GM21360 (cell line): ENCODE measurements around the gene DEFB121.
"Not testable (repeated sequence)": the region's sequence is repeated elsewhere in the genome, so short reads cannot be mapped to it uniquely, and the experiment has no call there.

Source experiments
- ATAC-seq: cut with Tn5 transposase; IDR thresholded peaks from one replicate; pipeline ENCODE4 v1.9.1; 2021; ENCODE audit warnings: mild to moderate bottlenecking, moderate library complexity; ENCODE audit not compliant: unreplicated experiment

DEFB121 gene, protein sequence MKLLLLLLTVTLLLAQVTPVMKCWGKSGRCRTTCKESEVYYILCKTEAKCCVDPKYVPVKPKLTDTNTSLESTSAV

DNA sequence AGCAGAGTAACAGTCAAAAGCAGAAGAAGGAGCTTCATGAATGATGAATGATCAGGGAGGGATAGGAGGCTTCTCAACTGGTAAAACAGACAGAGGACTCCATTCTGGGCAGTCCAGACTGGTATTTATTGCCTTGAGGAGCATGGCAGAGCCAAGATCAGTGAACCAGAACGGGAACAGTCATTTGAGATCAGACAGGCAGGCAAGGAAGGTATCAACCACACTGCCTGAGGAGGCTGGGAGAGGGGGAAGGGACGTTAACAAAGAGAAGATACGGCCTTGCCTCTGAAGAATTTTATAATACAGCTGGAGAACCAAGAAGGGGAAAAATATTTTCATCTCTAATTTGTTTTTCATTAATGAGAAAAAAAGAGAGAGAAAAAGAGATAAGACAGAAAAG lies at the start of gene DEFB121:
Gene DEFB121 (minus strand): TSS at position 101 of the 400 bp plus-strand sequence. CDS start 63 bp downstream, at position 38.
- no peak for ATAC-seq

DNA sequence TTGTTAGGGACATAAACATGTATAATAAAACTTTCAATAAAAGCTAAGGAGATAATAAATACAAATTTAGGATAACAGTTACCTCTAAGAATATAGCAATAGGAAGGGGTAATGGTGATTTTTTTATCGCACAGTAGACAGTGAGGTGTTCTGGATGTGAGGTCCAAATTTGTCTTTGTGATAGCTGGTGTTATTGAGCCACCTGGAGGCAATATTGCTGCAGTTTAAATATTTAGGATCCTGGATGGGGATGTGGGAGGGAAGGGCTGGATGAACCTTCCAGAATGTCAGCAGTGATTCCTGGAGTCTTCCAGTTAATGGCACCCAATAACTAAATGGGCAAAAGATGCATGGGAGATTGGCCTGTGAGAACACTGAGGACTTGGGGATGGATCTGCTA lies 48.3 kb upstream of the DEFB121 start:
- no peak for ATAC-seq

DNA sequence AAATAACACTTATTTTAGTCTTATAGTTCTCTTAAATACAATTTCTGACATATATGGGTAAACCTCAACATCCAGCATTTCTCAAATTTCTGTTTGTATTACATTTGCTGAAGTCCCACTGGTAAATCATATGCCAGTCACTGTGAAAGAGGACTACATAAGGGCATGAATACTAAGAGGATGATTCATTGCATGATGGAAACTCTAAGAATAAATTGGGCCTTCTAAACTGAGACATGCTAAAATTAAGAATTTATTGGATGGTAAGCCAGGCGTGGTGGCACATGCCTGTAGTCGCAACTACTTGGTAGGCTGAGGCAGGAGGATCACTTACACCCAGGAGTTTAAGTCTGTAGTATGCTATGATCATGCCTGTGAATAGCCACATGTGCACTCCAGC lies 46.6 kb upstream of the DEFB121 start:
- no peak for ATAC-seq

DNA sequence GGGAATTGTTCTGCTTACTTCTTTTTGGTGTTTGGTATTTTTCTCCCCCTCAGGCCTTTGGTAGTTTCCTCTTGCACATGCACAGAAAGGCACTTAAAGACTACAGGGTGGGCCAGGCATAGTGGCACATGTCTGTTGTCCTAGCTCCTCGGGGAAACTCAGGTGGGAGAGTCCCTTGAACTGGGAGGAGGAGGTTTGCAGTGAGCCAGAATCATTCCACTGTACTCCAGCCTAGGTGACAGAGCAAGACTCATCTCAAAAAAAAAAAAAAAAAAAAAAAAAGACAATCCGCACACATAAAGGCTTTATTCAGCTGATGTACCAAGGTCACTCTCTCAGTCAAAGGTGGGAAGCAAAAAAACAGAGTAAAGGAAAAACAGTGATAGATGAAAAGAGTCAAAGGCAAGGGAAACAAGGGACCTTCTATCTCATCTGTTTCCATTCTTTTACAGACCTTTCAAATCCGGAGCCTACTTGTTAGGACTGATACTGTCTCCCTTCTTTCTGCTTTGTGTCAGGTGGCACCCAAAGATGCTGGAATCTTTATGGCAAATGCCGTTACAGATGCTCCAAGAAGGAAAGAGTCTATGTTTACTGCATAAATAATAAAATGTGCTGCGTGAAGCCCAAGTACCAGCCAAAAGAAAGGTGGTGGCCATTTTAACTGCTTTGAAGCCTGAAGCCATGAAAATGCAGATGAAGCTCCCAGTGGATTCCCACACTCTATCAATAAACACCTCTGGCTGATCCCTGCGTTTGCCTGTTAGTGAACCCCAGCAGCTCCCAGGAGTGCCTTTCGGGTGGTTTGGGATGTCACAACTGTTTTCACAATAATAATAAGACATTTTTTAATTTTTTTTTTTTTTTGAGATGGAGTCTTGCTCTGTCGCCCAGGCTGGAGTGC lies 43.7 kb upstream of the DEFB121 start:
- ATAC-seq = no peak

DNA sequence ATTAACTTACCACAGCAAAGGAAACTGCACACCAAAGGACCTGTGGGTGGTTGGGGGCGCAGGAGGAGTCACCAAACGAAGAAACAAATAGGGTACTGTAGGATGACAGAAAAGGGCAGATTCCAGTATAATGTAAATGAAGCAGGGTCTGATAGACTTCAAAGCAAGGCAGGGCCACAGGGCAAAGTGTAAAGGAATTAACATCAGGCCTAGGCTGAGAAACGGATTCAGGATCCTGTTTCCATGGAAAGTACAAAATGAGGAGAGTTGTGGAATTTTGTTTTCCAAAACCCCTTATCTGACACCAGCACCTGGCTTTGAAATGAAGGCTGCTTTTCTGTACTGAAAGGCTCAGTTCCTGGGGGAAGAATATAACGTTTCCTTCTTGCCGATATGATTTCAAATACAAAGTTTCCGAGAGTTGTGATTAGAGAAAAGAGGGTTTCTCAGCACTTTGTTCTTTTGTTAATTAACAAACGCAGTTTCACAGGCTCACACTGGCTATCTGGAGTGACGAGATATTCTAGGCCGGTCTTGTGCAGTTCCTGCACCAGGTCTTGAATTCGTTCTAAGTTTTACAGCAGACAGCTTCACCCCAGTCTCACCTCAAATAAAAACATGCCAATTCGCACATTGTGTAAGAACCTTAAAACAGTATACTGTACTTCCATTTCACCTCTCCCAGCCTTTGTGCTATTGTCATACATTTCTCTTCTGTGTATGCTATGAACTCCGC lies 40.2 kb upstream of the DEFB121 start:
- ATAC-seq = no peak

DNA sequence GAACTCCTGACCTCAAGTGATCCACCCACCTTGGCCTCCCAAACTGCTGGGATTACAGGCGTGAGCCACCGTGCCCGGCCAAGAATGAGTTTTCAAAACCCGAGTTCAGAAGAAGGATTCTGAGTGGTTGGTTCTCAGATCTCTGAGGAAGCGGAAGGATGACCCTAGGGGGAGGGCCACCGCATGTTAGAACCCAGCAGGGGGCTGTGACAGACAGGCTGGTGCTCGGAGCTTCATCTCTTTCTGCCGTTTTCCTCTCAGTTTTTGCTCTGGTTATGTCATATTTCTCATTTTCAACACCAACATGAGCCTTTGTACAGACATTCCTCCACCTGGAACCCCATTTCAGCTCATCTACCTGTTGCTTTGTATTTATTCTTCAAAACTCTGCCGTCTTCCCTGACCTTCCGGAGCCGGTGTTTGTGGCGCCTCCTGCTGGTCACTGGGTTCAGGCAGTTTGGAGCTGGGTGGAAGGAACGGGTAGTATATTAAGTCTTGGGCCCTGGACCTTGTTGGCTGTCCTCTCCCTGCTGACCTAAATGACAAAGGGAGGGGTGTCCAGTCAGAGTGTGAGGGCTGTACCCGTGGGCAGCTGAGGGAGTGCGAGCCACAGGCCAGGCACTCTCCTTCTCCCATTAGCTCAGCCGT lies 34.1 kb upstream of the DEFB121 start, which contains the start of gene DEFB123:
Gene DEFB123 (plus strand): TSS at position 621 of the 648 bp plus-strand sequence. CDS start 67 bp downstream, outside the sequence.
- no peak for ATAC-seq

DNA sequence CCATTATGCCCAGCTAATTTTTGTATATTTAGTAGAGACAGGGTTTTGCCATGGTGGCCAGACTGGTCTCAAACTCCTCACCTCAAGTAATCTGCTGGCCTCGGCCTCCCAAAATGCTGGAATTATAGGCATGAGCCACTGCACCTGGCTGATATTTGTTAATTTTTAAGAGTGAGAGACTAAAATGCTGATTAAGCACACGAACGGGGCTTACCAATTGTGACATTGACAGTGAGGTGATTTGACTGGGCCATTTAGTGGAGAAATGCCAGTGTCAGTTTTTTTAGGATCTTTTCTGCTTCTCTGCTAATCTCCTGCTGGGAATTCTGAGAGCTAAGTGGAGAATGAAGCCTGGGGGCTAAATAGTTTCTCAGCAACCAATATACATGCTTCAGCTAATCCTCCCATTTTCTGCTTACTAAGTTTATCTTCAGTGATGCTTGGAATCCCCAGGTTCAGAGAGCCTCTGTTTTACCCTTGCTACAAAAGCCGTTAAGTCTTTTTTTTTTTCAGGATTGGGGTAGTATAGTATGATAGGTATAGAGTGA lies 24.6 kb upstream of the DEFB121 start:
- ATAC-seq = no peak

DNA sequence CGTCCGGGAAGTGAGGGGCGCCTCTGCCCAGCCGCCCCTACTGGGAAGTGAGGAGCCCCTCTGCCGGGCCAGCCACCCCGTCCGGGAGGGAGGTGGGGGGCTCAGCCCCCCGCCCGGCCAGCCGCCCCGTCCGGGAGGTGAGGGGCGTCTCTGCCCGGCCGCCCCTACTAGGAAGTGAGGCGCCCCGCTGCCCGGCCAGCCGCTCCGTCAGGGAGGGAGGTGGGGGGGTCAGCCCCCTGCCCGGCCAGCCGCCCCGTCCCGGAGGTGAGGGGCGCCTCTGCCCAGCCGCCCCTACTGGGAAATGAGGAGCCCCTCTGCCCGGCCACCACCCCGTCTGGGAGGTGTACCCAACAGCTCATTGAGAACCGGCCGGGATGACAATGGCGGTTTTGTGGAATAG lies 21.6 kb upstream of the DEFB121 start:
- ATAC-seq = not testable (repeated sequence)

DNA sequence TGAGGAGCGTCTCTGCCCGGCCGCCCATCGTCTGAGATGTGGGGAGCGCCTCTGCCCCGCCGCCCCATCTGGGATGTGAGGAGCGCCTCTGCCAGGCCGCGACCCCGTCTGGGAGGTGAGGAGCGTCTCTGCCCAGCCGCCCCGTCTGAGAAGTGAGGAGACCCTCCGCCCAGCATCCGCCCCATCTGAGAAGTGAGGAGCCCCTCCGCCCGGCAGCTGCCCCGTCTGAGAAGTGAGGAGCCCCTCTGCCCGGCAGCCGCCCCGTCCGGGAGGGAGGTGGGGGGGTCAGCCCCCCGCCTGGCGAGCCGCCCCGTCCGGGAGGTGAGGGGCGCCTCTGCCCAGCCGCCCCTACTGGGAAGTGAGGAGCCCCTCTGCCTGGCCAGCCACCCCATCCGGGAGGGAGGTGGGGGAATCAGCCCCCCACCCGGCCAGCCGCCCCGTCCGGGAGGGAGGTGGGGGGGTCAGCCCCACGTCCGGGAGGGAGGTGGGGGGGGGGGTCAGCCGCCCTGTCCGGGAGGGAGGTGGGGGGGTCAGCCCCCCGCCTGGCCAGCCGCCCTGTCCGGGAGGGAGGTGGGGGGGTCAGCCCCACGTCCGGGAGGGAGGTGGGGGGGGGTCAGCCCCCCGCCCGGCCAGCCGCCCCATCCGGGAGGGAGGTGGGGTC lies 21.0 kb upstream of the DEFB121 start:
- ATAC-seq = not testable (repeated sequence)

DNA sequence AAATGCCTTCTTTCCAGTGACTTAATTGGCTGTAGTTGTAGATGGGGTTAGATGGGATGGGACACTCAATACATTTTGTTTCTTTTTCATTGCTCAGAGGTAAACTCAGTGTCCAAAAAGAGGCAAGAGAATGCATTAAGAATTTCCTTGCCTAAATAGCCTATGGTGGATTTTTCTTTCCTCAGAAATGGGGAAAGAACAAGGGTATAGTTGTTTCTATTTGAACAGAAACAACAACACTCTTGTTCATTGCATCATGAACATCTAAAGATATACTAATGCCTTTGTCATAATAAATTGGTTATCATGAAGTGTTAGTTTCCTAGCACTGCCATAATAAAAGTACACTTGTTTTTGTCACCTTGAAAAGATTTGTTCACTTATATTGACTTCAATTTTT lies 19.8 kb upstream of the DEFB121 start:
- ATAC-seq = no peak

DNA sequence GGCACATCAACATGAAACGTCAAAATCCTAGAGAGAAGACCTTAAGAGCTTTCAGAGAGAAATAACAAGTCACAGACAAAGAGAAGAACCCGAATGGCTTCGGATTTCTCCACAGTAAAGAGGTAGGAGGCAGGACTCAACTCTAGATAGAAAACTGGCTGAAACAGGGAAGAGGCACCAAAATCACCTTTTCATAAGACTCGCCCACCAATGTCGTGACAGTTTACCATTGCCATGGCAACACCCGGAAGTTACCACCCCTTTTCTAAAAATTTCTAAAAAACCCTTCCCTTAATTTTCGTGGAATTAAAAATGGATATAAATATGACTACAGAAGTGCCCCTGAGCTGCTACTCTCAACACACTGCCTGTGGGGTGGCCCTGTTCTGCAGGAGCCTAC lies 12.3 kb upstream of the DEFB121 start:
- ATAC-seq = no peak

DNA sequence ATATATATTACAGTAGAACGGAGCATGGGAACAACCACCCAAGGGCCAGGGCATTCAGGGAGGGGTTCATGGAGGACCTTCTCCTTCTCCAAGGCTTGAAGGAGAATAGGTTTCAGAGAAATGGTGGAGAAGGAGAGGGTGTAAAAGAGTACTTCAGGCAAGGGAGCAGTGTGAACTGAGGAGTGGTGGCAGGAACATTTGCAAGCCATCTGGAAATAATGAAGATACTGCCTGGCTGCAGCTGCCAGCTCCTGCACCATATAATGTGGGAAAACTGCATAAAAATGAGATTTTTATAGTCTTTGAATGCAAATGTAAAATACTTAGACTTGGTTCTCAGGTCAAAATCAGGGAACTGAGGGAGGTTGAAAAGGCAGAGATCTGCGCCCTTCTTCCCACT lies 9.6 kb upstream of the DEFB121 start:
- ATAC-seq = no peak

DNA sequence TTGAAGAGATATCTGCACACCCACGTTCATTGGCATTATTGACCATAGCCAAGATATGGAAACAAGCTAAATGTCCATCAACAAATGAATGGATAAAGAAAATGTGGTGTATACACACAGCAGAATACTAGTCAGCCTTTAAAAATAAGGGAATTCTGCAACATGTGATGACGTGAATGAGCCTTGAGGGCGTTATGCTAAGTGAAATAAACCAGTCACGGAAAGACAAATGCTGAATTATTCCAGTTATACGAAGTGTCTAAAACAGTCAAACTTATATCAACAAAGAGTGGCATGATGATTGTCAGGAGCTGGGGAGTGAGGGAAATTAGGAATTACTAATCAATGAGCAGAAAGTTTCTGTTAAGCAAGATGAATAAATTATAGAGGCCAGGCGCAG lies 8.4 kb upstream of the DEFB121 start:
- ATAC-seq = no peak

DNA sequence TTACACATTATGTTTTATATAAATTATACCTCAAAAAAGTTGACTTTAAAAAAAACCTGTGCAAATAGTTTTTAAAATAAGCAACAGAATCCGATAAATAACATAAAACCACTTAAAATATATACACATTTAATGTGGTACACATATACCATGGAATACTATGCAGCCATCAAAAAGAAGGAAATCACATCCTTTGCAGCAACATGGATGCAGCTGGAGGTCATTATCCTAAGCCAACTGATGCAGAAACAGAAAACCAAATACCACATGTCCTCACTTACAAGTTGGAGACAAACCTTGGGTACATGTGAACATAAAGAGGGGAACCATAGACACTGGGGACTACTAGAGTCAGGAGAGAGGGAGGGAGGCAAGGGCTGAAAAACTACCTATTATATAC lies 4.0 kb upstream of the DEFB121 start:
- ATAC-seq = no peak

DNA sequence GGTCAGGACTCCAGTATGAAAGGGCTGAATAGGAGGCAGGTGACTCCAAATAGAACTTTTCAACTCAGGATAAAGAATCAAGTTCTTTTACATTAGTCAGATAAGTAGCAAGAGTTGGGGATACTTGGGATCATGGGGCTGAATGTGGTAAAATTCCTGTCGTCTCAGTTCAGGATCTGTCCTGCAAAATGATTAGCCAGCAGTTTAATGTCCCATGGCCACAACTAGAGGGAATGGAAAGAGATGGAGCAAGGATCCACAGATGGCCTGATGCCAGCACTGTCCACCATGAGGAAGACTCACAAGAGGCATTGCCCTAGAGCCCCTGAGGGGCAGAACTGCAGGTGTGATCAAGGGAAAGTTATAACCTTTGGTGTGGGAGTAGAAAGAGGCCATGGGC lies 2.1 kb downstream of the DEFB121 start:
- no peak for ATAC-seq

DNA sequence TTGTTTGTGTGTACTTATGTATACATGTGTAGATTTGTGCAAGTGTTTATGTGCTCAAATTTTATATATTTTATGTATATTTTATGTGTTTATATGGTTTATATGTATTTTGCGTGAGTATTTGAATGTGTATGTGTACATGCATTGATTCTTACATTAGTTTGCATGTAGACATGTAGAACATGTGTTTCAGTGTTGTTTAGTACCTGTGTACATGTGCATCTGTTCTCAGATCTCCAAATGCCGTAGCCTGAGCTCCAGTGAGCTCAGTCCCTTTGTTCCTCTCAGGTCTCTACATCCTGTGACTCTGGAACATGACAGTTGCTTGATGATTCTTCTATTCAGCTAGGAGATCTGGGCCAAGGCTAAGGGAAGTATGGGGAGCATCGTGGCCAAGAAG lies 11.1 kb downstream of the DEFB121 start:
- no peak for ATAC-seq

DNA sequence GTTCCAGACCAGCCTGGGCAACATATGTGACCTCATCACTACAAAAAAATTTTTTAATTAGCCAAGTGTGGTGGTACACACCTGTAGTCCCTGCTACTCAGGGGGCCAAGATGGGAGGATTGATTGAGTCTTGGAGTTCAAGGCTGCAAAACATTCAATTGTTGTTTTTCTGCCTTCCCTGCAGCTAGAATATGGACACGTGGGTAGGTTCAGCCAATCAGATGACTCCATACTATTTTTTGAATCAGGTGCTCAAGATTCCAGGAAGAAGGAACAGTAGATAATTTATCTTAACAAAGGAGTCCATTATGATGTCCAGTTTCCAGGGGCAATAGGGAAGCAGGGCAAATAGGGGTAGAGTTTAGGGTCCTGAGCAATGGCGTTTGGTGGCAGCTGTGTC lies 13.2 kb downstream of the DEFB121 start:
- ATAC-seq = no peak

DNA sequence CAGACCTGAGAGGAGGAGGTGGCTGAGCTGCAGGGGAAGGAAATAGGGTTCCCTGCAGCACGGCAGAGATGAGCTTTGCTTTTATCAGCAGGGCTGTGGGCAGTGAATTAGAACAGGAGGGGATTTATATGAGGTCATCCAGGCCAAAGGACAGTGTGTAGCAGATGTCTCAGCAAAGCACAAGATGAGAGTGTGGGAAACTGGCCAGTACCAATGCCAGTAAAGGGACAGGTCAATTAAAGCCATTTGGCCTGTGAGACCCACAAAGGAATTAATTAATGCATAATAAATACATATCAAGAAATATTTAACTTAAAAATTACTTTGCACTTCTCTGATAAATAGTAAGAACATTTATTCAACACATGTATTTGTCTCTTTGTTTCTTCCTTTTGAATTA lies 15.5 kb downstream of the DEFB121 start, which contains the start of gene DEFB119:
Gene DEFB119 (minus strand): TSS at position 101 of the 400 bp plus-strand sequence. CDS start 107 bp downstream, outside the sequence.
- no peak for ATAC-seq

DNA sequence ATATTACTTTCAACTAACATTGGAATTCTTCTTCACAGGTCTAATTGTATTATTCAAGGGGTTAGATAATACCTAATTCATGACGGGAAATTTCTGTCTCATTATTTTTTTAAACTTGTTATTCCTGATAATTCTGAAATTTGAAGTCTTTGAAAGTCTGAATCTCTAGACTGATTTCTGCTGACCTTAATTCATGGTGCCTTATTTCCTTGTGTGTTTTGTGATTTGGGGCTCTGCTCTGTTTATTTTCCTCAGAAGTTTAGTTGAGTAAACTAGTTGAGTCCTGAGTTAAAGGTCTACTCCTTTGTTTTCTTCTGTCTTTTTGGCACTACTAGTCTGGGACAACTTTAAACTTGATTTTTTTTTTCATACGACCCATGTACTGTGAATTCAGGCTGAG lies 31.7 kb downstream of the DEFB121 start:
- no peak for ATAC-seq

DNA sequence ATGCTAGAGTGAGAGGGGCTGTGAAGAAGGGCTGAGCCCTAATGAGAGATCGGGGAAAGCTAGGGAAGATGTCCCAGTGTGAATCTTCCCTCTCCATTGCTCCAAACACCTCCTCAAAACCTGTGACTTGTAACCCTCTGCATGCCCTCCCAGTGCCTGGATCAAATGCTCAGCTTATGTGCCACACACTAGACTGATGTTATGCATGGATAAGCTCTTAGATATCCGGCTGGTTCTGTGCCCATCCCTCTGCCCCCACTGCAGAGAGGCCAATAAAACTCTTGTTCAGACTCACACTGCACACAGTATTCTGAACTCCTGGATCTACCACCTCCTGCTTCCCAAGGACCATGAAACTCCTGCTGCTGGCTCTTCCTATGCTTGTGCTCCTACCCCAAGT lies 37.7 kb downstream of the DEFB121 start, which contains the start of gene DEFB118:
Gene DEFB118 (plus strand): TSS at position 301 of the 400 bp plus-strand sequence. CDS start 50 bp downstream, at position 351.
- no peak for ATAC-seq
